H9 (cell line): ENCODE data around the gene ROR1. TPM values are rescaled to one million over a fixed set of nuclear protein-coding genes. Genes with fewer than 3 reads are reported as not detected.

Experiments used
- DNase-seq: peaks from one replicate; pipeline ENCODE4 v3.0.0-alpha.2; 2017
- H2AFZ ChIP-seq: one replicate; pipeline ENCODE4 v1.6.1; 2013; ENCODE audit warnings: mild to moderate bottlenecking, low read length, control low read depth, moderate library complexity
- H2AK5ac ChIP-seq: 2 replicates; pipeline ENCODE4 v1.6.1; 2013; ENCODE audit warnings: low read length, control low read depth, mixed read lengths; ENCODE audit not compliant: insufficient read length
- H2BK120ac ChIP-seq: one replicate; pipeline ENCODE4 v1.6.1; 2013; ENCODE audit warnings: low read depth, mild to moderate bottlenecking, low read length, control low read depth, inconsistent platforms; ENCODE audit not compliant: poor library complexity, severe bottlenecking
- H2BK12ac ChIP-seq: 2 replicates; pipeline ENCODE4 v1.6.1; 2013; ENCODE audit warnings: low read length, control low read depth, mixed read lengths, low read depth; ENCODE audit not compliant: insufficient read length
- H2BK15ac ChIP-seq: 2 replicates; pipeline ENCODE4 v1.6.1; 2013; ENCODE audit warnings: low read depth, low read length, control low read depth
- H2BK20ac ChIP-seq: one replicate; pipeline ENCODE4 v1.6.1; 2013; ENCODE audit warnings: low read depth, mild to moderate bottlenecking, low read length, control low read depth, inconsistent platforms; ENCODE audit not compliant: poor library complexity, severe bottlenecking
- H2BK5ac ChIP-seq: 2 replicates; pipeline ENCODE4 v1.6.1; 2013; ENCODE audit warnings: low read length, control low read depth, mixed read lengths; ENCODE audit not compliant: insufficient read length
- H3K14ac ChIP-seq: 2 replicates; pipeline ENCODE4 v1.6.1; 2013; ENCODE audit warnings: low read length, control low read depth; ENCODE audit not compliant: insufficient read depth
- H3K18ac ChIP-seq: 2 replicates; pipeline ENCODE4 v1.6.1; 2013; ENCODE audit warnings: low read depth, mild to moderate bottlenecking, mixed read lengths, low read length, control low read depth; ENCODE audit not compliant: insufficient read length
- H3K23ac ChIP-seq: 2 replicates; pipeline ENCODE4 v1.6.1; 2013; ENCODE audit warnings: low read length, control low read depth, mixed read lengths, low read depth; ENCODE audit not compliant: insufficient read length
- H3K23me2 ChIP-seq: 2 replicates; pipeline ENCODE4 v1.6.1; 2013; ENCODE audit warnings: low read depth, mild to moderate bottlenecking, mixed read lengths, low read length, control low read depth; ENCODE audit not compliant: insufficient read length, poor library complexity, severe bottlenecking
- H3K27ac ChIP-seq: 2 replicates; pipeline ENCODE4 v1.5.1; 2013; ENCODE audit warnings: low read length, control low read depth, mixed read lengths, low read depth; ENCODE audit not compliant: insufficient read length
- H3K27me3 ChIP-seq: 2 replicates; pipeline ENCODE4 v1.6.1; 2013; ENCODE audit warnings: low read length, control low read depth, inconsistent platforms; ENCODE audit not compliant: insufficient read depth
- H3K4ac ChIP-seq: 2 replicates; pipeline ENCODE4 v1.6.1; 2013; ENCODE audit warnings: low read depth, mild to moderate bottlenecking, control low read depth, inconsistent platforms, low read length, moderate library complexity
- H3K4me1 ChIP-seq: 2 replicates; pipeline ENCODE4 v1.6.1; 2013; ENCODE audit warnings: low read length, control low read depth, inconsistent platforms; ENCODE audit not compliant: insufficient read depth
- H3K4me2 ChIP-seq: 2 replicates; pipeline ENCODE4 v1.6.1; 2013; ENCODE audit warnings: low read length, control low read depth, mixed read lengths; ENCODE audit not compliant: insufficient read length, insufficient read depth
- H3K56ac ChIP-seq: 2 replicates; pipeline ENCODE4 v1.6.1; 2013; ENCODE audit warnings: low read depth, mild to moderate bottlenecking, mixed read lengths, low read length, control low read depth; ENCODE audit not compliant: insufficient read length
- H3K79me1 ChIP-seq: 2 replicates; pipeline ENCODE4 v1.6.1; 2013; ENCODE audit warnings: low read depth, mild to moderate bottlenecking, moderate library complexity, low read length, control low read depth, inconsistent platforms; ENCODE audit not compliant: insufficient read depth, poor library complexity, severe bottlenecking
- H3K79me2 ChIP-seq: 2 replicates; pipeline ENCODE4 v1.6.1; 2013; ENCODE audit warnings: low read length, control low read depth, inconsistent platforms; ENCODE audit not compliant: insufficient read depth
- H3K9ac ChIP-seq: 2 replicates; pipeline ENCODE4 v1.6.1; 2013; ENCODE audit warnings: low read length, control low read depth, mixed read lengths; ENCODE audit not compliant: insufficient read length; ENCODE audit errors: extremely low read depth
- H3K9me3 ChIP-seq: one replicate; pipeline ENCODE4 v1.6.1; 2013; ENCODE audit warnings: low read depth, low read length, inconsistent platforms; ENCODE audit not compliant: control insufficient read depth
- H3T11ph ChIP-seq: one replicate; pipeline ENCODE4 v1.6.1; 2013; ENCODE audit warnings: mild to moderate bottlenecking, low read length, control low read depth, inconsistent platforms
- H4K20me1 ChIP-seq: one replicate; pipeline ENCODE4 v1.6.1; 2013; ENCODE audit not compliant: control insufficient read depth, insufficient read length, insufficient read depth
- H4K5ac ChIP-seq: 2 replicates; pipeline ENCODE4 v1.6.1; 2013; ENCODE audit warnings: low read depth, mild to moderate bottlenecking, mixed read lengths, low read length, control low read depth; ENCODE audit not compliant: insufficient read length
- H4K8ac ChIP-seq: replicated peaks from 2 replicates; pipeline ENCODE4 v1.6.1; 2013; ENCODE audit warnings: low read length, control low read depth, mixed read lengths, low read depth; ENCODE audit not compliant: insufficient read length
- H4K91ac ChIP-seq: 2 replicates; pipeline ENCODE4 v1.6.1; 2013; ENCODE audit warnings: low read depth, mild to moderate bottlenecking, moderate library complexity, mixed read lengths, low read length, control low read depth; ENCODE audit not compliant: insufficient read length
- H3K27ac Mint-ChIP-seq, 3 experiments: 2 replicates in 2 of 3; 3 replicates in 1 of 3; pipeline ENCODE4 v1.8.0; 2020 to 2021; ENCODE audit warnings: mixed read lengths in 3 of 3, mild to moderate bottlenecking in 1 of 3, moderate library complexity in 1 of 3
- H3K27me3 Mint-ChIP-seq: 2 replicates; pipeline ENCODE4 v1.8.0; 2021; ENCODE audit warnings: low read depth, mild to moderate bottlenecking, moderate library complexity, mixed read lengths
- H3K36me3 Mint-ChIP-seq, 3 experiments: 2 replicates in 2 of 3; 3 replicates in 1 of 3; pipeline ENCODE4 v1.8.0; 2020 to 2021; ENCODE audit warnings: low read depth in 3 of 3, mixed read lengths in 3 of 3; ENCODE audit not compliant: insufficient read depth in 1 of 3
- H3K4me1 Mint-ChIP-seq, 2 experiments: 2 replicates each; pipeline ENCODE4 v1.8.0; 2020; ENCODE audit warnings: mixed read lengths in 2 of 2
- H3K4me3 Mint-ChIP-seq, 2 experiments: 2 replicates in 1 of 2; 3 replicates in 1 of 2; pipeline ENCODE4 v1.8.0; 2020 to 2021; ENCODE audit warnings: mild to moderate bottlenecking in 2 of 2, mixed read lengths in 2 of 2, moderate library complexity in 1 of 2
- H3K9me3 Mint-ChIP-seq, 2 experiments: 2 replicates in 1 of 2; 3 replicates in 1 of 2; pipeline ENCODE4 v1.8.0; 2020; ENCODE audit warnings: mild to moderate bottlenecking in 2 of 2, mixed read lengths in 2 of 2, moderate library complexity in 1 of 2
- CTCF ChIP-seq: fragments of 200-600 bp; sonication (generic); conservative IDR thresholded peaks from 3 replicates; pipeline ENCODE4 v1.8.0; 2021; ENCODE audit warnings: antibody characterized with exemption, mild to moderate bottlenecking
- total RNA-seq: library from RNA; stranded (reverse); gene quantifications from 2 replicates; pipeline ENCODE4 v1.2.1, GENCODE V29; 2021

The ROR1 gene
- total RNA-seq, 1 experiment from 2014 or later, result 75.9 TPM

- Mint-ChIP-seq H3K4me3 (no peak overlapping the region), H3K9me3 (peaks cover 0 to 2% of the 10 kb centered on the region in 2 experiments; a peak in 1 of 5 replicates), H3K36me3 (peaks cover 30 to 44% (median 34%) of the 10 kb centered on the region in 3 experiments), H3K27ac (no peak overlapping the region), H3K27me3 (no peaks in the 10 kb centered on the region), H3K4me1 (peaks cover 21 to 32% of the 10 kb centered on the region in 2 experiments)
- Histone ChIP-seq H3K4me1 (peaks cover 9% of the 10 kb centered on the region), H3K9me3 (no peaks in the 10 kb centered on the region), H3K9ac (no peak overlapping the region), H2BK12ac (no peak overlapping the region), H3K56ac (no peak overlapping the region), H3K79me2 (no peaks in the 10 kb centered on the region), H2BK120ac (no peak overlapping the region), H3K23ac (no peak overlapping the region), H2AFZ (no peak overlapping the region), H4K8ac (no peak overlapping the region), H3K27me3 (no peaks in the 10 kb centered on the region), H3K23me2 (peaks cover 3% of the 10 kb centered on the region), H4K91ac (no peak overlapping the region), H3K18ac (no peak overlapping the region), H3K14ac (no peak overlapping the region), H2BK5ac (no peak overlapping the region), H3K4me2 (no peak overlapping the region), H3K79me1 (no peaks in the 10 kb centered on the region), H2BK20ac (no peak overlapping the region), H2BK15ac (no peak overlapping the region), H4K5ac (no peak overlapping the region), H4K20me1 (no peaks in the 10 kb centered on the region), H2AK5ac (no peak overlapping the region), H3K4ac (no peak overlapping the region), H3K27ac (no peak overlapping the region), H3T11ph (no peak overlapping the region)
- no peak for TF ChIP-seq CTCF
- no peak for DNase-seq
Measured at GRCh38 chr1:64175639-64176038, 401.8 kb downstream of the ROR1 start.
